Thymus (tissue), 11 donors: ENCODE data around the gene MEGF8. TPM values are rescaled to one million over a fixed set of nuclear protein-coding genes. Genes with fewer than 3 reads are reported as not detected.

ENCODE experiments used
- DNase-seq, 9 donors: peaks; one replicate each; pipeline ENCODE4 v3.0.0-alpha.2; 2013; ENCODE audit warnings: low spot score in 9 of 9, low read depth in 6 of 9, missing footprints in 1 of 9
- H3K27ac ChIP-seq, 2 donors: one replicate each; pipeline ENCODE4 v1.5.1; 2013; ENCODE audit warnings: control low read depth in 1 of 2, low read depth in 1 of 2, low read length in 1 of 2, mild to moderate bottlenecking in 1 of 2, moderate library complexity in 1 of 2
- H3K27me3 ChIP-seq, 2 donors: one replicate each; pipeline ENCODE4 v1.5.1; 2013; ENCODE audit warnings: low read length in 1 of 2; ENCODE audit not compliant: control insufficient read depth in 2 of 2, insufficient read depth in 1 of 2
- H3K36me3 ChIP-seq, 2 donors: one replicate each; pipeline ENCODE4 v1.5.1; 2013; ENCODE audit warnings: low read length in 1 of 2, mild to moderate bottlenecking in 1 of 2, moderate library complexity in 1 of 2; ENCODE audit not compliant: control insufficient read depth in 2 of 2, insufficient read depth in 2 of 2
- H3K4me1 ChIP-seq, 2 donors: one replicate each; pipeline ENCODE4 v1.5.1; 2013; ENCODE audit warnings: low read length in 2 of 2; ENCODE audit not compliant: control insufficient read depth in 2 of 2, insufficient read depth in 2 of 2
- H3K4me3 ChIP-seq, 2 donors: one replicate each; pipeline ENCODE4 v1.5.1; 2013; ENCODE audit warnings: low read length in 2 of 2, control low read depth in 1 of 2, mild to moderate bottlenecking in 1 of 2
- H3K9me3 ChIP-seq, 2 donors: one replicate each; pipeline ENCODE4 v1.5.1; 2013; ENCODE audit warnings: low read length in 1 of 2, mild to moderate bottlenecking in 1 of 2; ENCODE audit not compliant: control insufficient read depth in 2 of 2, insufficient read depth in 1 of 2
- WGBS: extraction: QIAGEN DNeasy Blood & Tissue Kit; methylation state at CpG from one replicate; pipeline ENCODE4 v1.1.7; 2013; 5-methylcytosine and 5-hydroxymethylcytosine counted together
- polyA plus RNA-seq: library from polyadenylated mRNA; stranded (reverse); fragments of 200-250 nt; gene quantifications from one replicate; pipeline ENCODE4 v1.2.3, GENCODE V29; 2013
- total RNA-seq: library from RNA; stranded (reverse); fragments of 120-200 nt; gene quantifications from one replicate; pipeline ENCODE4 v1.2.4, GENCODE V29; 2013
- donor health status: healthy.

MEGF8 gene
- total and polyA plus RNA-seq, 2 donors, result 2.7 to 5.5 TPM

DNA sequence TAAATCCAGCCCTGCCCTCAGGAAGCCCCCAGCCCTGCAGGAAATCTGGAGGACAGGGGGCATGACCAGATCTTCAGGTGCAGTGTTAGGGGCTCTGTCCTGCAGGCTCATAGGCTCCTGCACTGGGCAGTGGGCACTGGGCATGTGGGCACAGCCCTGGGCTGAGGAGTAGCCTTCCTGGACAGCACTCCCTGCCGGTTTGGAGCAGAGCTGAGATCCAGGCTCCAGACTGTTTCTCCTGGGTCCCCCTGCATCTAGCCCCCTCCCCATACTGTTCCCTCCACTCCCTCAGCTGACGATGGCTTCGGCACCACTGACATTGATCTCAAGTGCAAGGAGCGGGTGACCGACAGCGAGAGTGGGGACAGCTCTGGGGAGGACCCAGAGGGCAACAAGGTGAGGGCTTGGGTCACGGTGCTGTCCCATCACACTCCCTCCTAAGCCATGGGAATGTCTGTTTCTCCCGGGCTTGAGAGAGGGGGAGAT is 35.8 kb upstream of the MEGF8 start:
- 99% methylated on average over 8 of the region's 8 CpGs for WGBS
- no peaks in the 10 kb centered on the region for H3K9me3 ChIP-seq
- no peak overlapping the region for H3K4me3 ChIP-seq
- no peak for DNase-seq
- H3K36me3 ChIP-seq, result peaks cover 81% of the 10 kb centered on the region in 2 donors
- H3K27me3 ChIP-seq, result no peaks in the 10 kb centered on the region
- peaks cover 15 to 17% of the 10 kb centered on the region in 2 donors for H3K4me1 ChIP-seq
- H3K27ac ChIP-seq, result no peak overlapping the region

DNA sequence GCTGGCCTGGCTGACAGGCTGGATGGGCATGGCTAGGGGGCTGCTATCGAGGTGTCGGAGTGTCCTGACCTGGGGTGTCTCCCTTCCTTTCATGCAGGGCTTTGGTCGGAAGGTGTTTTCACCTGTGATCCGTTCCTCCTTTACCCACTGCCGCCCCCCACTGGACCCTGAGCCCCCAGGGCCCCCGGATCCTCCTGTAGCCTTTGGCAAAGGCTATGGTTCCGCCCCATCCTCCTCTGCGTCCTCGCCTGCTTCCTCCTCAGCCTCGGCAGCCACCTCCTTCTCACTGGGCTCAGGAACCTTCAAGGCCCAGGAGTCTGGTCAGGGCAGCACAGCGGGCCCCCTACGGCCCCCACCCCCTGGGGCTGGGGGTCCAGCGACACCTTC is 35.3 kb upstream of the MEGF8 start:
- H3K27ac ChIP-seq, result no peak overlapping the region
- no peaks in the 10 kb centered on the region for H3K9me3 ChIP-seq
- peaks cover 84 to 86% of the 10 kb centered on the region in 2 donors for H3K36me3 ChIP-seq
- no peak for DNase-seq
- H3K4me3 ChIP-seq, result no peak overlapping the region
- peaks cover 11 to 12% of the 10 kb centered on the region in 2 donors for H3K4me1 ChIP-seq
- 97% methylated on average over 13 of the region's 13 CpGs for WGBS
- H3K27me3 ChIP-seq, result no peaks in the 10 kb centered on the region

DNA sequence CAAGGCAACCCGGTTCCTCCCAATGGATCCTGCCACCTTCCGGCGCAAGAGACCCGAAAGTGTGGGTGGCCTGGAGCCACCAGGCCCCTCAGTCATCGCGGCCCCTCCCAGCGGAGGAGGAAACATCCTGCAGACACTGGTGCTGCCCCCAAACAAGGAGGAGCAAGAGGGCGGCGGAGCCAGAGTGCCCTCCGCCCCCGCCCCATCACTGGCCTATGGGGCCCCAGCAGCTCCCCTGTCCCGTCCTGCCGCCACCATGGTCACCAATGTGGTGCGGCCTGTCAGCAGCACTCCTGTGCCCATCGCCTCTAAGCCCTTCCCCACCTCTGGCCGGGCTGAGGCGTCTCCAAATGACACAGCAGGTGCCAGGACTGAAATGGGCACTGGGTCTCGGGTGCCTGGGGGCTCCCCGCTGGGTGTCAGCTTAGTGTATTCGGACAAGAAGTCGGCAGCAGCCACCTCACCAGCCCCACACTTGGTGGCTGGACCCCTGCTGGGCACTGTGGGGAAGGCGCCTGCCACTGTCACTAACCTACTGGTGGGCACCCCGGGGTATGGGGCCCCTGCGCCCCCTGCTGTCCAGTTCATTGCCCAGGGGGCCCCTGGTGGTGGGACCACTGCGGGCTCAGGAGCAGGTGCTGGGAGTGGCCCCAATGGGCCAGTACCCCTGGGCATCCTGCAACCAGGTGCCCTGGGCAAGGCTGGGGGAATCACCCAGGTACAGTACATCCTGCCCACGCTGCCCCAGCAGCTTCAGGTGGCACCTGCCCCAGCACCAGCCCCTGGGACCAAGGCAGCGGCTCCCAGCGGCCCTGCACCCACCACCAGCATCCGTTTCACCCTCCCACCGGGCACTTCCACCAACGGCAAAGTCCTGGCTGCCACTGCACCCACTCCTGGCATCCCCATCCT is 34.7 kb upstream of the MEGF8 start:
- Histone ChIP-seq H3K9me3 (no peaks in the 10 kb centered on the region), H3K4me1 (peaks cover 5 to 7% of the 10 kb centered on the region in 2 donors), H3K4me3 (no peak overlapping the region), H3K36me3 (peaks cover 89 to 91% of the 10 kb centered on the region in 2 donors), H3K27ac (no peak overlapping the region), H3K27me3 (no peaks in the 10 kb centered on the region)
- DNase-seq, result peak in 1 of 9 donors; percentile 53
- 96% methylated on average over 31 of the region's 31 CpGs for WGBS

DNA sequence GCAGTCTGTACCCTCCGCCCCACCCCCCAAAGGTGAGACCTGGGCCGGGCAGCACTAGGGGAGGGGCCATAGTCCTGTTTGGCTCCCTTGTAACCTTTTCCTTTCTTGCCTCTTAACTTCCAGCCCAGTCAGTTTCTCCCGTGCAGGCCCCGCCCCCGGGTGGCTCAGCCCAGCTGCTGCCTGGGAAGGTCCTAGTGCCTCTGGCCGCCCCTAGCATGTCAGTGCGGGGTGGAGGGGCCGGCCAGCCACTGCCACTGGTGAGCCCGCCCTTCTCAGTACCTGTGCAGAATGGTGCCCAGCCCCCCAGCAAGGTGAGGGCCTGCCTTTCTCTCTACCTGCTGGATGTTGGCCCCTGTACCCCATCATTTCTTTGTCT is 34.0 kb upstream of the MEGF8 start:
- no peak overlapping the region for H3K27ac ChIP-seq
- H3K4me1 ChIP-seq, result peaks cover 0 to 5% of the 10 kb centered on the region in 2 donors
- no peaks in the 10 kb centered on the region for H3K27me3 ChIP-seq
- 94% methylated on average over 9 of the region's 9 CpGs for WGBS
- DNase-seq, result no peak
- H3K4me3 ChIP-seq, result no peak overlapping the region
- H3K36me3 ChIP-seq, result peaks cover 89 to 97% of the 10 kb centered on the region in 2 donors
- no peaks in the 10 kb centered on the region for H3K9me3 ChIP-seq

DNA sequence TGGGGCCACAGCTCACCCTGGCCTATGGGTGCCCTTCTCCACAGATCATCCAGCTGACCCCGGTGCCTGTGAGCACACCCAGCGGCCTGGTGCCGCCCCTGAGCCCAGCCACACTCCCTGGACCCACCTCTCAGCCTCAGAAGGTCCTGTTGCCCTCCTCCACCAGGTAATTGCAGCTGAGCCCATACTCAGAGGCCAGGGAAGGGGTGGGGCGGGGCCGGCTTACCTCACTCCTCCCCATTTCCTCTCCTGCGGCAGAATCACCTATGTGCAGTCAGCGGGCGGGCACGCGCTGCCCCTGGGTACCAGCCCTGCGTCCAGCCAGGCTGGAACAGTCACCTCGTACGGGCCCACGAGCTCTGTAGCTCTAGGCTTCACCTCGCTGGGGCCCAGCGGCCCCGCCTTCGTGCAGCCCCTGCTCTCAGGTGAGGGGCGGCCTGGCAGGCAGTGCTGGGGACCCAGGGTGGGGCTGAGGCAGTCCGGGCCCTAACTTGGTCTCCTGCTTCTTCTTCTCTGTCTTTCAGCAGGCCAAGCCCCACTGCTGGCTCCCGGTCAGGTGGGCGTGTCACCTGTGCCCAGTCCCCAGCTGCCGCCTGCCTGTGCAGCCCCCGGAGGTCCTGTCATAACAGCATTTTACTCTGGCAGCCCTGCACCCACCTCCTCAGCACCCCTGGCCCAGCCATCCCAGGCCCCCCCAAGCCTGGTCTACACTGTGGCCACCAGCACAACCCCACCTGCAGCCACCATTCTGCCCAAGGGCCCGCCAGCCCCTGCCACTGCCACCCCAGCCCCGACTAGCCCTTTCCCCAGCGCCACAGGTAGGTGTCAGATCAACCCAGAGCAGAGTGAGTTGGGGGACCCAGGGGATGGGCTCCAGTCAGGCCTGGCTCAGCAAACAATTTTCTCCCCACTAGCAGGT is 33.1 kb upstream of the MEGF8 start:
- H3K9me3 ChIP-seq, result no peaks in the 10 kb centered on the region
- DNase-seq, result no peak
- H3K4me1 ChIP-seq, result peaks cover 0 to 5% of the 10 kb centered on the region in 2 donors
- H3K4me3 ChIP-seq, result no peak overlapping the region
- peaks cover 85 to 96% of the 10 kb centered on the region in 2 donors for H3K36me3 ChIP-seq
- no peaks in the 10 kb centered on the region for H3K27me3 ChIP-seq
- 98% methylated on average over 27 of the region's 27 CpGs for WGBS
- no peak overlapping the region for H3K27ac ChIP-seq

DNA sequence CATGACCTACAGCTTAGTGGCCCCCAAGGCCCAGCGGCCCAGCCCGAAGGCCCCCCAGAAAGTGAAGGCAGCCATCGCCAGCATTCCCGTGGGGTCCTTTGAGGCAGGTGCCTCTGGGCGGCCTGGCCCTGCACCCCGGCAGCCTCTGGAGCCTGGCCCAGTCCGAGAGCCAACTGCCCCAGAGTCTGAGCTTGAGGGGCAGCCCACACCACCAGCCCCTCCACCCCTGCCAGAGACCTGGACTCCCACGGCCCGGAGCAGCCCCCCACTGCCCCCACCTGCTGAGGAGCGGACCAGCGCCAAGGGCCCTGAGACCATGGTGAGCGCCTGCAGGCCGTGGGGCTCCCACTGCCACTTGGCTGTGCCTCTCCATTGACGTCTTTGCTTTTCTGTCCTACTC is 32.5 kb upstream of the MEGF8 start:
- Histone ChIP-seq H3K4me3 (no peak overlapping the region), H3K36me3 (peaks cover 78 to 90% of the 10 kb centered on the region in 2 donors), H3K4me1 (peaks cover 0 to 5% of the 10 kb centered on the region in 2 donors), H3K27me3 (no peaks in the 10 kb centered on the region), H3K27ac (no peak overlapping the region), H3K9me3 (no peaks in the 10 kb centered on the region)
- no peak for DNase-seq
- 97% methylated on average over 14 of the region's 14 CpGs for WGBS

DNA sequence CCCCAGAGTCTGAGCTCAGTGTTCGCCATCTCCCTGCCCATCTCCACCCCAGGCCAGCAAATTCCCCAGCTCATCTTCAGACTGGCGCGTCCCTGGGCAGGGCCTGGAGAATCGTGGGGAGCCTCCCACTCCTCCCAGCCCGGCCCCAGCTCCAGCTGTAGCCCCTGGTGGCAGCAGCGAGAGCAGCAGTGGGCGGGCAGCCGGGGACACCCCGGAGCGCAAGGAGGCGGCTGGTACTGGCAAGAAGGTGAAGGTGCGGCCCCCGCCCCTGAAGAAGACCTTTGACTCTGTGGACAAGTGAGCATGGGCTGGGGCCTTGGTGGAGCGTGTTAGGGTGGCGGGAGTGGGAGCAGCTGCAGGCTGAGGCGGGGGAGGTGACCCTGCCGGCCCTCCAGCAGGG is 31.9 kb upstream of the MEGF8 start:
- Histone ChIP-seq H3K36me3 (peaks cover 72 to 84% of the 10 kb centered on the region in 2 donors), H3K4me3 (no peak overlapping the region), H3K27ac (no peak overlapping the region), H3K27me3 (no peaks in the 10 kb centered on the region), H3K9me3 (no peaks in the 10 kb centered on the region), H3K4me1 (peaks cover 0 to 5% of the 10 kb centered on the region in 2 donors)
- 97% methylated on average over 17 of the region's 17 CpGs for WGBS
- no peak for DNase-seq

DNA sequence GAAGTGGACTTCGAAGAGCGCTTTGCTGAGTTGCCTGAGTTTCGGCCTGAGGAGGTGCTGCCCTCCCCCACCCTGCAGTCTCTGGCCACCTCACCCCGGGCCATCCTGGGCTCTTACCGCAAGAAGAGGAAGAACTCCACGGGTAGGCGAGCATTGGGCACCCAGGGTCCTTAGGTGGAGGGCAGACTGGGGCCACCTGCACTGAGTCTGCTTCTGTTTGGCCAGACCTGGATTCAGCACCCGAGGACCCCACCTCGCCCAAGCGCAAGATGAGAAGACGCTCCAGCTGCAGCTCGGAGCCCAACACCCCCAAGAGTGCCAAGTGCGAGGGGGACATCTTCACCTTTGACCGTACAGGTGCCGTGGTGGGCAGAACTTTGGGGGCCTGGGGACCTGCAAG is 31.5 kb upstream of the MEGF8 start:
- no peak overlapping the region for H3K27ac ChIP-seq
- 98% methylated on average over 15 of the region's 15 CpGs for WGBS

More for the DNA sequence above, 31.5 kb upstream of the MEGF8 start:
- no peaks in the 10 kb centered on the region for H3K27me3 ChIP-seq
- H3K9me3 ChIP-seq, result no peaks in the 10 kb centered on the region
- peaks cover 68 to 80% of the 10 kb centered on the region in 2 donors for H3K36me3 ChIP-seq
- no peak overlapping the region for H3K4me3 ChIP-seq
- H3K4me1 ChIP-seq, result peaks cover 0 to 5% of the 10 kb centered on the region in 2 donors
- DNase-seq, result no peak
